ENCODE results near the gene SREK1.

DNA sequence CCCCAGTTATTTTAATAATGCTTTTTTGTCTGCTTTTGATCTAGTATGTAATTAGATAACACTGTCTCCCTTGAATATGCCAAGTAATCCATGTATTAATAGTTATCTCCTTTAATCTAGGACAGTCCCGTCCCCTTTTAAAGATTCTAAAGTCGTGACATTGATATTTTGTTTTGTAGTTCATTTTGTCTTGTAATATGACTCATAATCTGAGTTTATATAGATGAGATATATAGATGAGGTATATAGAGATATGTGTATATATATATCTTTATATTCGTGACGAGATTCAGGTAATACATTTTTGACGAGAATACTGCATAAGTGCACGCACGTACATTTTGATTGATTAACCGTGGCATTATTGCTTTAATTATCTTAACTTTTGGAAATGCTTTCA is 1.6 kb downstream of the SREK1 start:
- TF ChIP-seq POLR2AphosphoS5 (IDR thresholded peaks at IDR 0.05): no peak
- TF ChIP-seq, protein P1, sequence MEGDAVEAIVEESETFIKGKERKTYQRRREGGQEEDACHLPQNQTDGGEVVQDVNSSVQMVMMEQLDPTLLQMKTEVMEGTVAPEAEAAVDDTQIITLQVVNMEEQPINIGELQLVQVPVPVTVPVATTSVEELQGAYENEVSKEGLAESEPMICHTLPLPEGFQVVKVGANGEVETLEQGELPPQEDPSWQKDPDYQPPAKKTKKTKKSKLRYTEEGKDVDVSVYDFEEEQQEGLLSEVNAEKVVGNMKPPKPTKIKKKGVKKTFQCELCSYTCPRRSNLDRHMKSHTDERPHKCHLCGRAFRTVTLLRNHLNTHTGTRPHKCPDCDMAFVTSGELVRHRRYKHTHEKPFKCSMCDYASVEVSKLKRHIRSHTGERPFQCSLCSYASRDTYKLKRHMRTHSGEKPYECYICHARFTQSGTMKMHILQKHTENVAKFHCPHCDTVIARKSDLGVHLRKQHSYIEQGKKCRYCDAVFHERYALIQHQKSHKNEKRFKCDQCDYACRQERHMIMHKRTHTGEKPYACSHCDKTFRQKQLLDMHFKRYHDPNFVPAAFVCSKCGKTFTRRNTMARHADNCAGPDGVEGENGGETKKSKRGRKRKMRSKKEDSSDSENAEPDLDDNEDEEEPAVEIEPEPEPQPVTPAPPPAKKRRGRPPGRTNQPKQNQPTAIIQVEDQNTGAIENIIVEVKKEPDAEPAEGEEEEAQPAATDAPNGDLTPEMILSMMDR (IDR thresholded peaks at IDR 0.05): no peak
- TF ChIP-seq POLR2A (IDR thresholded peaks at IDR 0.05; ENCODE audit: low read depth): no peak
- TF ChIP-seq EP300 (IDR thresholded peaks at IDR 0.05): no peak

Measured in esophagus muscularis mucosa (tissue), 4 donors.